SK-N-SH (cell line): Measurements from ENCODE around the gene IGF2BP2.

Experiments
- CHD2 ChIP-seq: fragments of 150-350 bp; IDR thresholded peaks from 2 replicates; pipeline ENCODE4 v1.6.1; 2018; ENCODE audit warnings: low read length; ENCODE audit not compliant: partially characterized antibody
- CTCF ChIP-seq: fragments of 200-600 bp; sonication (generic); IDR thresholded peaks from 2 replicates; pipeline ENCODE4 v1.6.1; 2017; ENCODE audit warnings: antibody characterized with exemption, mild to moderate bottlenecking, moderate library complexity
- RAD21 ChIP-seq: IDR thresholded peaks from 2 replicates; pipeline ENCODE4 v1.6.1; 2012; ENCODE audit warnings: mild to moderate bottlenecking, low read length

DNA sequence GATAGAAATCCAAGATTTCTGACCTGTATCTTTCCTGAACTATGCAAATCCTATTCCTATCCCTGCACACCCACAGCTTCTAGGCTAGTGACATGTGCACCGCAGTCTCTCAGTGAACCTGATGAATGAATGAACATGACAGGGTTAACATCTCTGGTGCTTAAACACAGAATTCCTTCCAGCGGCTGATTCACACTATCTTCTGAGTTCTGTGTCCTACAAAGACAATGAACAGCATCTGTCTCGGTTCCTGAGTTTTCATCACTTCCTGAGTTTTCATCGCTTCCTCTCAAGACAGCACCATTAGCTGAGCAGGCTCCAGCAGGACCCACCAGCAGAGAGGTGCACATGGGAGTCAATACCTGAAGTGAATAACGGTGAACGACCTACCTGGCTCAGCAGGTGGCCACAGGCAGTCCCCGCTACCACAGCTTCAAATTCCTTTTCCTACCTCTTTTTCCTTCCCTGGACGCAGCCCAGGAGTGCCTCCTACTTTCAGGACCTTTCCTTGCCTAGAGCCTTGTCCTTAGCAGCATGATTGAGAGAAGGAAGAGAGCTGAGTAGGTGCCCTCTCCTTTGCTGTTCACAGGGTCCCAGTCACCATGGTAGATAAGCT lies 113.5 kb downstream of the IGF2BP2 start:
- TF ChIP-seq CTCF (no peak), CHD2 (no peak), RAD21 (no peak)
